Naive B cell (primary cell): ENCODE data around the gene EFNB1. TPM values are rescaled to one million over a fixed set of nuclear protein-coding genes. Genes with fewer than 3 reads are reported as not detected.
A peak's percentile ranks its signal among the peaks of the same experiment; 100 is the strongest.

ENCODE experiments used
- ATAC-seq, 2 donors: fragments of 150-1000 bp; cut with Tn5 transposase; 2 replicates each; pipeline ENCODE4 v1.10.0; 2021; ENCODE audit warnings: low read depth in 2 of 2, mild to moderate bottlenecking in 2 of 2, moderate library complexity in 2 of 2
- DNase-seq: peaks from one replicate; pipeline ENCODE4 v3.0.0; 2022
- H3K27ac Mint-ChIP-seq, 6 donors: one replicate each; pipeline ENCODE4 v1.8.0; 2020 to 2022; ENCODE audit warnings: mild to moderate bottlenecking in 6 of 6, mixed read lengths in 6 of 6, moderate library complexity in 5 of 6, inconsistent platforms in 2 of 6
- H3K27me3 Mint-ChIP-seq, 3 donors: one replicate each; pipeline ENCODE4 v1.8.0; 2021 to 2022; ENCODE audit warnings: mixed read lengths in 3 of 3, mild to moderate bottlenecking in 1 of 3
- H3K36me3 Mint-ChIP-seq, 2 donors: one replicate each; pipeline ENCODE4 v1.8.0; 2020 to 2022; ENCODE audit warnings: mixed read lengths in 2 of 2, inconsistent platforms in 1 of 2, mild to moderate bottlenecking in 1 of 2
- H3K4me1 Mint-ChIP-seq, 3 donors: one replicate each; pipeline ENCODE4 v1.8.0; 2020 to 2022; ENCODE audit warnings: mixed read lengths in 3 of 3, inconsistent platforms in 1 of 3, mild to moderate bottlenecking in 1 of 3, moderate library complexity in 1 of 3
- H3K4me3 Mint-ChIP-seq, 8 donors: one replicate each; pipeline ENCODE4 v1.8.0; 2020 to 2022; ENCODE audit warnings: mild to moderate bottlenecking in 8 of 8, mixed read lengths in 8 of 8, moderate library complexity in 8 of 8, inconsistent platforms in 2 of 8
- H3K9me3 Mint-ChIP-seq, 7 donors: one replicate each; pipeline ENCODE4 v1.8.0; 2020 to 2022; ENCODE audit warnings: mixed read lengths in 7 of 7, mild to moderate bottlenecking in 5 of 7, inconsistent platforms in 2 of 7, moderate library complexity in 1 of 7
- polyA plus RNA-seq, 6 donors: library from polyadenylated mRNA; unstranded; fragments of 300-500 nt; fragmentation: Illumina TruSeq; gene quantifications; one replicate each; pipeline ENCODE4 v1.2.3, GENCODE V29; 2021; ENCODE audit warnings: low read depth in 6 of 6

EFNB1 gene
- polyA plus RNA-seq, 6 donors from 2014 or later, result 1.3 to 2.6 (median 2.2) TPM; not detected in 1

DNA sequence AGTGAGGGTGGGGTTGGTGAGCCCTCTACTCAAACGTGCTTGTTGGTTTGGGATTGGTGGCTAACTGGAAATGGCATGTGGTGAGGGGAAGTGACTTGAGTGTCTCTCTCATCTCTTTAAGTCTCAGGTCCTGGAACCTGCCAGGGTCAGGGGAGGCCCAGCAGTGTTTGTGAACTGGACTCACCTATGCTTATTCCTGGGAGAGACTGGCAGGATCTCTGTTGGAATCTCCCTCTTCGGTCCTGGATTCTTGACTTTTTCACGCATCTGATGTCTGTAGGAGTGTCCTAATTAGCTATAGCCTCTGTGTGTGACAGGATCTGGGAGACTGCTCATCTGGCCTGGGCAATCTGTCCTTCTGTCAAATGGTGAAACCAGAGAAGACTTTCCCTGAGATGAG, 7.2 kb upstream of the EFNB1 start:
- ATAC-seq, result no peak
- H3K4me1 Mint-ChIP-seq, result no peaks in the 10 kb centered on the region
- peaks cover 0 to 2% (median 0%) of the 10 kb centered on the region in 7 donors for H3K9me3 Mint-ChIP-seq
- H3K27me3 Mint-ChIP-seq, result peaks cover 5 to 11% (median 11%) of the 10 kb centered on the region in 3 donors
- no peaks in the 10 kb centered on the region for H3K36me3 Mint-ChIP-seq
- no peak for DNase-seq
- H3K27ac Mint-ChIP-seq, result no peak overlapping the region
- H3K4me3 Mint-ChIP-seq, result no peak overlapping the region

- no peak for DNase-seq
- Mint-ChIP-seq H3K9me3 (no peaks in the 10 kb centered on the region), H3K4me3 (no peak overlapping the region), H3K27me3 (peaks cover 5 to 11% (median 6%) of the 10 kb centered on the region in 3 donors), H3K4me1 (peaks cover 0 to 3% (median 0%) of the 10 kb centered on the region in 3 donors), H3K36me3 (no peaks in the 10 kb centered on the region), H3K27ac (no peak overlapping the region)
- ATAC-seq, result peak in 1 of 2 donors; percentile 53
Observed at GRCh38 chrX:68822641-68823410, 6.0 kb upstream of the EFNB1 start.

DNA sequence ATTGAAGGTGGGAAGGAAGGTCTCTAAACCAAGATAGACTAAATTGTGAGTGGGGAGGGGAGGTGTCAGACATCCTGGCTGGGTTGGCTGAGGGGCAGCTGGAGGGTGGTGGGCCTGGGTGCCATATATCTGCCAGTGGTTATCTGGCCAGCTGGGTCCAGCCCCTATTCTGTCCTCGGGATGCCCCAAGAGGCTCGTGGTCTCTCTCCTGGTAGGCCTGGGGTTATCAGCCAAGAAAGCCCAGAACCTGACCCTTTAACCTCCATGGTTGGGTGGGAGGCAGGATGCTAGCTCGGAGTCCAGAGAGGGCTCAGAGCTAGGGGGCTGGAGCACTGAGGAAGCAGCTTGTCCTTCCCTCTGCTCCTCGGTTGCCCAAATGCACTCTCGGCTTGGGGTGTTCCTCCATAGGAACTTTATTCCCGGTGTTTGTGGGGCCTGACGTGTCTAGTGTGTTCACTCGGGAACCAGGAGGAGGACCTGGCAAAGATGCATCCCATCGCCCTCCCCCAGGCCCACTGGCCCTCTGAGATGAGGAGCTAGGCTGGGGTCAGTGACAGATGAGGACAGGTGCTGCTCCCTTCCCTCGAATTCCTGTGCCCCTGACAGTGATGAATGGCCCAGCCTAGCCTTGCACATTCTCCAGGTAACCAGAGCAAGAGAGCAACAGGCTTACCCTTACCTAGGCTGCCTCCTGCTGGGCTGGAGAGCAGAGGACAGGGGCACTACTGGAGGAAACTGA, 5.2 kb upstream of the EFNB1 start:
- H3K4me1 Mint-ChIP-seq, result peaks cover 3 to 9% (median 4%) of the 10 kb centered on the region in 3 donors
- H3K27ac Mint-ChIP-seq, result no peak overlapping the region
- no peak for DNase-seq
- no peaks in the 10 kb centered on the region for H3K9me3 Mint-ChIP-seq
- peaks cover 5 to 11% (median 6%) of the 10 kb centered on the region in 3 donors for H3K27me3 Mint-ChIP-seq
- no peak for ATAC-seq
- no peak overlapping the region for H3K4me3 Mint-ChIP-seq
- no peaks in the 10 kb centered on the region for H3K36me3 Mint-ChIP-seq

GRCh38 chrX:68824152-68824433, 4.7 kb upstream of the EFNB1 start:
- DNase-seq (no peak), ATAC-seq (no peak)
- peaks cover 5 to 14% (median 8%) of the 10 kb centered on the region in 3 donors for H3K4me1 Mint-ChIP-seq
- peaks cover 0 to 2% (median 0%) of the 10 kb centered on the region in 7 donors for H3K9me3 Mint-ChIP-seq
- no peaks in the 10 kb centered on the region for H3K36me3 Mint-ChIP-seq
- H3K27me3 Mint-ChIP-seq, result peaks cover 5 to 11% (median 6%) of the 10 kb centered on the region in 3 donors
- peak overlapping the region in 1 of 6 donors; percentile 26 for H3K27ac Mint-ChIP-seq
- no peak overlapping the region for H3K4me3 Mint-ChIP-seq

DNA sequence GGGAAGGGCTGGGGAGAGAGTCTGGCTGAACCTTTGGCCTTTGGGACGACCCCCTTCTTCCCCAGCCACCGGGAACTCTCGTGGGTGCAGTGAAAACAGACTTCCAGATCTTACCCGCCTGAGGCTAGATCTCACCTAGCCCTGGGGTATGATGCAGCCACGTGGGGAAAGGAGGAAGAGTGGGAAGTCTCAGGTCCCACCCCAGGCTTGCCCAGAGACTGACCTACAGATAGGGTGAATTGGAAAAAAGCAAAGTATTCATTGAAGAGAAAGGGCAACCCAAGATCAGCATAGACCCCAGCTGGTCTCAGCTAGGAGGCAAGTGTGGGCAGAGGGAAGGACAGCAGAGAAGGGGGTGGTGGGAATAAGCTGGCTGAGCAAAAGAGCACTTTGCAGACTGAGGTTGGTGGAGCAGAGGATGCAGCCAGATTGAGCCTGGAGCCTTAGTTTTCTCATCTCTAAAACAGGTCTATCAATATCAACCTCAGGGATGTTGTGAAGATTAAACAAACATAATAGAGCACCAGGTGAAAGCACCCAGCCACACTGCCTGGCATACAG, 4.2 kb upstream of the EFNB1 start:
- Mint-ChIP-seq H3K36me3 (no peaks in the 10 kb centered on the region), H3K27ac (peak overlapping the region in 1 of 6 donors; percentile 90), H3K27me3 (peaks cover 5 to 11% (median 6%) of the 10 kb centered on the region in 3 donors), H3K4me3 (no peak overlapping the region), H3K9me3 (peaks cover 0 to 2% (median 0%) of the 10 kb centered on the region in 7 donors), H3K4me1 (peaks cover 5 to 16% (median 8%) of the 10 kb centered on the region in 3 donors)
- ATAC-seq (no peak), DNase-seq (no peak)

GRCh38 chrX:68826113-68826980, 2.5 kb upstream of the EFNB1 start:
- Mint-ChIP-seq H3K4me1 (peaks cover 12 to 28% (median 15%) of the 10 kb centered on the region in 3 donors), H3K4me3 (peak overlapping the region in 4 of 8 donors; percentile 5 to 88 (median 60)), H3K36me3 (no peaks in the 10 kb centered on the region), H3K9me3 (peaks cover 0 to 2% (median 0%) of the 10 kb centered on the region in 7 donors), H3K27me3 (peaks cover 5 to 16% (median 6%) of the 10 kb centered on the region in 3 donors), H3K27ac (peak overlapping the region in 2 of 6 donors; percentile 12 to 59)
- DNase-seq, result no peak
- ATAC-seq, result no peak

DNA sequence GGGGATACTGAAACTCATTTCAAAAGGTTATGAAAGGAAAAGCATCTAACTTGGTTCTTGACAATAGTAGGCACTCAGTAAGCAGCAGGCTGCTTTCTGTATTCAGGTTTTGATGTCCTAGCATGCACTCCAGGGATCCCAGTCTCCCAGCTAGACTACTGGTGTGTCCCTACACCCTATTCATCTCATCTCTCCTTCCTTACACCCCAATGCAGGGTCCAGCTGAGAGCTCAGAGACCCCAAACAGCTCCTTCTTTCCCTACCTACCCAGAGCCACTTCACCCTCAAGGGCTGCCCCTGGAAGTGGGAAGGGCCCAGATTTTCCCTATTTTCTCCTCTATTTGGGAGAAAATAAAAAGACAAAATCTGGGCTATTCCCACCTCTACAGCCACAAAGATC, 1.6 kb upstream of the EFNB1 start:
- no peak for DNase-seq
- peaks cover 0 to 2% (median 0%) of the 10 kb centered on the region in 7 donors for H3K9me3 Mint-ChIP-seq
- H3K27ac Mint-ChIP-seq, result peak overlapping the region in 1 of 6 donors; percentile 14
- peaks cover 22 to 37% (median 23%) of the 10 kb centered on the region in 3 donors for H3K4me1 Mint-ChIP-seq
- no peak for ATAC-seq
- peaks cover 4 to 22% (median 9%) of the 10 kb centered on the region in 3 donors for H3K27me3 Mint-ChIP-seq
- H3K4me3 Mint-ChIP-seq, result peak overlapping the region in 4 of 8 donors; percentile 88 to 96 (median 90)
- no peaks in the 10 kb centered on the region for H3K36me3 Mint-ChIP-seq

- H3K36me3 Mint-ChIP-seq, result no peaks in the 10 kb centered on the region
- peak overlapping the region; percentile 88 to 97 (median 94) for H3K4me3 Mint-ChIP-seq
- DNase-seq, result peak; percentile 68
- peak overlapping the region in 5 of 6 donors; percentile 43 to 96 (median 86) for H3K27ac Mint-ChIP-seq
- H3K4me1 Mint-ChIP-seq, result peaks cover 22 to 40% (median 24%) of the 10 kb centered on the region in 3 donors
- ATAC-seq, result peak; percentile 33 to 35
- peaks cover 0 to 2% (median 0%) of the 10 kb centered on the region in 7 donors for H3K9me3 Mint-ChIP-seq
- H3K27me3 Mint-ChIP-seq, result peaks cover 0 to 23% (median 9%) of the 10 kb centered on the region in 3 donors
Observed at GRCh38 chrX:68827848-68828624, 785 bp upstream of the EFNB1 start.

DNA sequence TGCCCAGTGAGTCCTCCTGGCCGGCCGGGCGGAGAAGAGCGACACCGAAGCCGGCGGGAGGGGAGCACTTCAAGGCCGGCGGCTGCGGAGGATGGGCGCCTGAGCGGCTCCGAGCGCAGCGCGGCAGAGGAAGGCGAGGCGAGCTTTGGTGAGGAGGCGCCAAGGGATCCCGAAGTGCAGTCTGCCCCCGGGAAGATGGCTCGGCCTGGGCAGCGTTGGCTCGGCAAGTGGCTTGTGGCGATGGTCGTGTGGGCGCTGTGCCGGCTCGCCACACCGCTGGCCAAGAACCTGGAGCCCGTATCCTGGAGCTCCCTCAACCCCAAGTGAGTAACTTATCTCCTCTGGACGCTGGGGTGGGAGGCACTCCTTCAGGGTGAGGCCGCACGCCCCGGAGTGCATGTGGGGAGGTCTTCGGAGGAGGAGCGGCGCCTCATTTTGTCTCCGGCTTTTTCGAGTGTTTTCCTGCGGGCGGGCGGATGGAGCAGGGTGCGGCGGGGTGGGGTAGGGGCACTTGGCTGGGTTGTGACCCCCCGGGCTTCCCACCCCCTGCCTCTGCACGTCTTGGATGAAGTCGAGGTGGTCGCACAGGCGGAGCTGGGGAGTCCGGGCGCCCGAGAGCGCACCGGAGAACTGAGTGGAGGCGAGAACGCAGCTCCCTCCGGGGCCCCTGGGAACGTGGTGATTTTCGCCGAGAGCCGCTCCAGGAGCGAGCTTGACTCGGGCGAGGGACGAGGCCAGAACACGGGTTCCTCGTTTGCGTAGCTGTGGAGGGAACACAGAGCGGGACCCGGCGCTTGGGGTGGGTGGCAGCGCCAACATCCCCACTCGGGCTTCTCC, 979 bp downstream of the EFNB1 start:
- DNase-seq, result no peak
- Mint-ChIP-seq H3K36me3 (no peaks in the 10 kb centered on the region), H3K9me3 (peaks cover 0 to 2% (median 0%) of the 10 kb centered on the region in 7 donors), H3K4me1 (peaks cover 24 to 40% (median 28%) of the 10 kb centered on the region in 3 donors), H3K27ac (peak overlapping the region in 1 of 6 donors; percentile 74), H3K27me3 (peaks cover 0 to 13% (median 9%) of the 10 kb centered on the region in 3 donors), H3K4me3 (peak overlapping the region; percentile 79 to 96 (median 88))
- no peak for ATAC-seq

DNA sequence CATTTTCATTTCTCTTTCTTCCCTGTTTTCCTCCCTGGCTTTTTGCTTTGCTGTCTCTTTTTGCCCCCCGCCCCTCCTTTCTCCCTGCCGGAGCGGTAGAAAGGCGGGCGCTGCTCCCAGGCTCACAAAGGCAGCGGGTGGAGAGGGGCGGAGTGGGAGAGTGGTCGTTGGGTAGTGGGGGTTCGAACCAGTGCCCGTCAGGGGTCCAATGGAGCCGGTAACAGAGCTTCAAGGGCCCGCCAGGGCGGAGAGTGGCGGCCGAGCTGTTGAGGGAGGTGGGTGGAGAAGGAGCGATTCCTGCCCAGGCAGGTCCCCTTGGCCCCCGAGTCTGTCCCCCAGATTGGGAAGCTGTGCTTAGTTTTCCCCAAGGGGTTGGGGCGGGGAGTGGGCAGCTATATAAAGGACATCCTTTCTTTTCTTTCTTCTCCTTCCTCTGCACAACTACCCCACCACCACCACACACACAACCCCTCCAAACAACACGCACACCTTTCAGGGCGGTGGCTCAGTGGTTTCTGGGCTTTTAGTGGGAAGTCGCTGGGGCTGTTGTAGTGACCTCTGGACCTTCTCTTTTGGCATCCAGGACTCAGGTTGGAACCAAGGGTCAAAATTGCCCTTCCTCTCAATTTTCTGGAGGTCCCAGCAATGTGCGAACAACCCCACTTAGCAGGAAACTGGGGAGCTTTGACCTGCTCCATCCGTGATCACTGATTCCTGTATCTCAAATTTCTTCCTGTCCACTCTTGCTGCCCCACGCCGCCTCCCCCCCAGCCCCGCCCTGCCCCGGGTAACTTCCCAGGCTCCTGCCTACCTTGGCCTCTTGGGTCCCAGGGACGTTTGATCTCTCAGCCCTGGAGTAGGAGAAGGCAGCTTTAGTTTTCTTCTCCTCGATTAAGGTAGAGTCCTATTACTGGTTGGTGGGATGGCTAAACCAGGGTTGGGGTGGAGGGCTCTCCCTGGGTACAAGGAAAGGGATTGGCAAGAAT, 1.9 kb downstream of the EFNB1 start:
- Mint-ChIP-seq H3K4me3 (peak overlapping the region; percentile 79 to 96 (median 88)), H3K27me3 (peaks cover 0 to 12% (median 9%) of the 10 kb centered on the region in 3 donors), H3K27ac (peak overlapping the region in 1 of 6 donors; percentile 11), H3K4me1 (peaks cover 24 to 40% (median 28%) of the 10 kb centered on the region in 3 donors), H3K36me3 (no peaks in the 10 kb centered on the region), H3K9me3 (peaks cover 0 to 2% (median 0%) of the 10 kb centered on the region in 7 donors)
- no peak for DNase-seq
- no peak for ATAC-seq
